Nephron (organoid): Measurements from ENCODE around the gene ANKRD34C.

ENCODE experiments used
- H3K27ac Mint-ChIP-seq, 3 experiments: 2 replicates each; pipeline ENCODE4 v1.8.0; 2020; ENCODE audit warnings: mixed read lengths in 3 of 3, mild to moderate bottlenecking in 2 of 3, moderate library complexity in 1 of 3
- H3K27me3 Mint-ChIP-seq: 2 replicates; pipeline ENCODE4 v1.8.0; 2021; ENCODE audit warnings: low read depth, mild to moderate bottlenecking, moderate library complexity, mixed read lengths
- H3K36me3 Mint-ChIP-seq: 2 replicates; pipeline ENCODE4 v1.8.0; 2020; ENCODE audit warnings: low read depth, mixed read lengths
- H3K4me1 Mint-ChIP-seq: 2 replicates; pipeline ENCODE4 v1.8.0; 2020; ENCODE audit warnings: mixed read lengths
- H3K4me3 Mint-ChIP-seq, 3 experiments: 2 replicates each; pipeline ENCODE4 v1.8.0; 2020; ENCODE audit warnings: mild to moderate bottlenecking in 3 of 3, mixed read lengths in 3 of 3, moderate library complexity in 2 of 3
- H3K9me3 Mint-ChIP-seq: 2 replicates; pipeline ENCODE4 v1.8.0; 2020; ENCODE audit warnings: mixed read lengths
- TF ChIP-seq, protein P1 (sequence below), 3 experiments: fragments of 200-600 bp; sonication (generic); IDR thresholded peaks; one replicate each; pipeline ENCODE4 v1.5.0; 2021; ENCODE audit warnings: antibody characterized with exemption in 3 of 3; ENCODE audit not compliant: unreplicated experiment in 3 of 3

The ANKRD34C gene

DNA sequence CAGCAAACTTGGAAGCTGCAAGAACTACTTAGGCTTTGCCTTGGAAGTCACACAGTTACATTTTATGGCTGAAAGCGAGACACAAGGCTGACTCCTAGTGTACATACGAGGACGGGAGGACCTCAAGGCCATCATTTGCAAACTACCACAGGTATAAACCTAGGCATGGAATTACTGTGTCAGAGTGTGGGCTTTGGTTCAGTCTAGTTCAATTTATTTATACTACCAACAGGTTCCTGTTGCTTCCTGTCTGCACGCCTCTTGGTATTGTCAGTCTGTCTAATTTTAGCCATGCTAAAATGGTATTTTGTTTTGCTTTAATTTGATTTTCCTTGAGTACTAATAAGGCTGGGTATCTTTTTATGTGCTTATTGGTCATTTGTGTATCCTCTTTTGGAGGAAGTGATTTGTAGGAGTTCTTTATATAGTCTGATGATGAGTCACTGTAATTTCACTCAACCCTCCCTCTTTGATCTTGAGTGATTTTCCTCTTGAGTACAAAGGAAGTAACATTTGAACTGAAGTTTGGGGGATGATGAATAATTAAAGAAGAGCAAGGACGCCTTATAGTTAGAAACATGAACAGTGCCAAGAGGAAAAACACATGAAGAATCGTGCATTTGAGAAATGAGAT is 8.2 kb downstream of the ANKRD34C start:
- H3K9me3 Mint-ChIP-seq, result no peaks in the 10 kb centered on the region

DNA sequence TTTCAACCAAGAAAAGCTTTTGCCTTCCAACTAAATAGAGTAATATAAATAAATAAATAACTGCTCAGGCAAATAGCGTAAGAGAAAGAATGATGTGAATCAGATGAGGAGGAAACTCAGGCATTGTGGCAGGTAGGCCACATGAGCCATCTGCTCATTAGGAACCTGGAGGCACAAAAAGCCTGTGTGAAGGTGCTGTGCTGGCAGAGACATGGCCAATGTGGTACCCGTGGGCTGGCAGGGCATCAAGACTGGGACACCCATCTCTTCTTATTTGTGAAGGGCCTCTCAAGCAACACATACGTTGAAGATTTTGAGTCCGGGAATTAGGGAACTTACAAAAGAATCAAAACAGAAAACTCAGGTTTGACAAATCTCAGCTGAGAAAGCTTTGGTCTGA is 9.5 kb downstream of the ANKRD34C start:
- Mint-ChIP-seq H3K4me3 (no peak overlapping the region), H3K27me3 (peaks cover 40% of the 10 kb centered on the region), H3K36me3 (no peaks in the 10 kb centered on the region), H3K4me1 (no peaks in the 10 kb centered on the region), H3K27ac (no peak overlapping the region), H3K9me3 (no peaks in the 10 kb centered on the region)
- TF ChIP-seq, protein P1, sequence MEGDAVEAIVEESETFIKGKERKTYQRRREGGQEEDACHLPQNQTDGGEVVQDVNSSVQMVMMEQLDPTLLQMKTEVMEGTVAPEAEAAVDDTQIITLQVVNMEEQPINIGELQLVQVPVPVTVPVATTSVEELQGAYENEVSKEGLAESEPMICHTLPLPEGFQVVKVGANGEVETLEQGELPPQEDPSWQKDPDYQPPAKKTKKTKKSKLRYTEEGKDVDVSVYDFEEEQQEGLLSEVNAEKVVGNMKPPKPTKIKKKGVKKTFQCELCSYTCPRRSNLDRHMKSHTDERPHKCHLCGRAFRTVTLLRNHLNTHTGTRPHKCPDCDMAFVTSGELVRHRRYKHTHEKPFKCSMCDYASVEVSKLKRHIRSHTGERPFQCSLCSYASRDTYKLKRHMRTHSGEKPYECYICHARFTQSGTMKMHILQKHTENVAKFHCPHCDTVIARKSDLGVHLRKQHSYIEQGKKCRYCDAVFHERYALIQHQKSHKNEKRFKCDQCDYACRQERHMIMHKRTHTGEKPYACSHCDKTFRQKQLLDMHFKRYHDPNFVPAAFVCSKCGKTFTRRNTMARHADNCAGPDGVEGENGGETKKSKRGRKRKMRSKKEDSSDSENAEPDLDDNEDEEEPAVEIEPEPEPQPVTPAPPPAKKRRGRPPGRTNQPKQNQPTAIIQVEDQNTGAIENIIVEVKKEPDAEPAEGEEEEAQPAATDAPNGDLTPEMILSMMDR (IDR thresholded peaks at IDR 0.05; ENCODE audit: unreplicated experiment in 3 of 3), result no peak

More for the DNA sequence above, 8.2 kb downstream of the ANKRD34C start:
- TF ChIP-seq, protein P1 (IDR thresholded peaks at IDR 0.05; ENCODE audit: unreplicated experiment in 3 of 3), result no peak
- Mint-ChIP-seq H3K4me1 (no peaks in the 10 kb centered on the region), H3K27me3 (peaks cover 47% of the 10 kb centered on the region), H3K4me3 (no peak overlapping the region), H3K36me3 (no peaks in the 10 kb centered on the region), H3K27ac (no peak overlapping the region)

DNA sequence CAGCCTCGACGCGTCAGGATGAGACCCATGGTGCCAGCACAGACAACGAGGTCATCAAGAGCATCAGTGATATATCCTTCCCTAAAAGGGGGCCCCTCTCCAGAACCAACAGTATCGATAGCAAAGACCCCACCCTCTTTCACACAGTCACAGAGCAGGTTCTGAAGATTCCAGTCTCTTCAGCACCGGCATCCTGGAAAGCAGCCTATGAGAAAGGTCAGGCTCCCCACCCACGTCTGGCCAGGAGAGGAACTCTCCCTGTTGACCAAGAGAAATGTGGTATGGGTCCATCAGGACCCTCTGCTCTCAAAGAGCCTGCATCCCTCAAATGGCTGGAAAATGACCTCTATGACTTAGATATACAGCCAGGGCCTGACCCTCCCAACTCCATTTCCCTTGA is 11.6 kb downstream of the ANKRD34C start:
- no peak overlapping the region for H3K4me3 Mint-ChIP-seq
- no peaks in the 10 kb centered on the region for H3K4me1 Mint-ChIP-seq
- no peaks in the 10 kb centered on the region for H3K36me3 Mint-ChIP-seq
- no peaks in the 10 kb centered on the region for H3K9me3 Mint-ChIP-seq
- H3K27ac Mint-ChIP-seq, result no peak overlapping the region
- H3K27me3 Mint-ChIP-seq, result peaks cover 35% of the 10 kb centered on the region
- TF ChIP-seq, protein P1 (IDR thresholded peaks at IDR 0.05; ENCODE audit: unreplicated experiment in 3 of 3), result no peak

DNA sequence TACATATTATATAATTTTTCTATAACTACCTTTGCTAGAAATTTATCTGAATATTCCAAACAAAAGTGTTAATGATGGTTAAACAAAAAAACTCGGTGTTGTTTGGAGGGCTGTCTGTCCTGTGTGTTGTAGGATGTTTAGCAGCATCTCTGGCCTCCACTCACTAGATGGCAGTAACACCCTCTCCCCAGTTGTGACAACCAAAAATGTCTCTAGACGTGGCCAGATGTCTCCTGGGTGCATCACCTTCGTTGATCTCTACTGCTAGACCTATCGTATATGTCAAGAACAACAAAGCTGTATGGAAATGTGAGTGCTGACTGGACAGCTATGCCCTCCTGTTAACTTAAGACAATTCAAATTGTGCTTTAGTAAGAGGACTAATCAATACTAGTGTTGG is 14.1 kb downstream of the ANKRD34C start:
- TF ChIP-seq, protein P1 (IDR thresholded peaks at IDR 0.05; ENCODE audit: unreplicated experiment in 3 of 3), result no peak
- Mint-ChIP-seq H3K9me3 (no peaks in the 10 kb centered on the region), H3K27ac (no peak overlapping the region), H3K27me3 (peaks cover 49% of the 10 kb centered on the region), H3K36me3 (no peaks in the 10 kb centered on the region), H3K4me1 (no peaks in the 10 kb centered on the region), H3K4me3 (no peak overlapping the region)

DNA sequence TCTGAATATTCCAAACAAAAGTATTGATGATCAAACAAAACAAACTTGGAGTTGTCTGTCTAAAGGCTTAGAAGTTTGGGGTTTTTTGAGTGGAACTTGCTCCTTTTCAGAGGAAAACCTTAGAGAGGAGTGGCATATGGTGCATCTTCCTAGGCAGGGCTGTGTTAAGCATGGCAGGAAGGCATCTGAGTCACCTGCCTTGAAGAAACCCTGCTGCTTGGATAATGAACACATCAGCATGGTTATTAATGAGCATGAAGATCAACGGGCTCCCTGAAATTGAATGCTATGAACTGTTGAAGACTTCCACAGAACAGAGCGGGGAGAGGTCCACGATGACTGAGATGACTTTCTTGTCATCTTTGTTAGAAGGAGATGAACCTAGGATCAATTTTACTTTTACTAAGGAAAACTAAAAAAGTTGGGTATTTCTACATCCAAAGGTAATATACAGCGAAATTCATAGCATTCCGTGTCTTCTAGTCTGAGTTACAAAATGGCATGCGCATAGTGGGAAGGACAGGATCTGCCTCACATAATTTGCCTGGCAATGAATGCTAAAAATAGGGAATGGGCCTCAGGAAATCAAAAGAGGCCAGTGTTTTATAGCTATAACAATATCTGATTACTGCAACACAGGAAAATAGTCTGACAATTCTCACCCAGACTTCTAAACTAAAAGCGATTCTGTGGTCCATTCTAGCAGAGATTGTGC is 16.8 kb downstream of the ANKRD34C start:
- no peaks in the 10 kb centered on the region for H3K4me1 Mint-ChIP-seq
- TF ChIP-seq, protein P1 (IDR thresholded peaks at IDR 0.05; ENCODE audit: unreplicated experiment in 3 of 3), result no peak
- H3K9me3 Mint-ChIP-seq, result no peaks in the 10 kb centered on the region
- peaks cover 60% of the 10 kb centered on the region for H3K27me3 Mint-ChIP-seq
- no peak overlapping the region for H3K4me3 Mint-ChIP-seq
- H3K36me3 Mint-ChIP-seq, result no peaks in the 10 kb centered on the region
- H3K27ac Mint-ChIP-seq, result no peak overlapping the region

DNA sequence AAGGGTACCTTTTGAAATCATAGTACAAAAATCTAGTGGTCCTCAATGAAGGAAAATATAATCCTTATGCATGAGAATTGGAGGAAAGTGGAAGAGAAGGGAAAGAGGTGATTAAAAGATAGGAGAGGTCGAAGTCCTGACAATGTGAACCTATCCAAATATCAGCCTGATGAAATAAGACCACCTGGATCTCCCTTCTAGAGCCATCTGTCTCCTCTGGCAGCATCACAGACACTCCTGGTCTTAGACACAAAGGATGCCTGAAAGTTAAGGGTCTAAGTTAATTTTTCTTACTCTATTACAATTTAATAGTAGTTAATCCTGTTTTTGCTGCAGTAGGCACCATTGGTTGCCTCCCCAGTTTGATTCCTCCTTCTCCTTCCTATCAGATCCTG is 17.3 kb downstream of the ANKRD34C start:
- Mint-ChIP-seq H3K4me1 (no peaks in the 10 kb centered on the region), H3K27me3 (peaks cover 60% of the 10 kb centered on the region), H3K4me3 (no peak overlapping the region), H3K27ac (no peak overlapping the region), H3K36me3 (no peaks in the 10 kb centered on the region), H3K9me3 (no peaks in the 10 kb centered on the region)
- TF ChIP-seq, protein P1 (IDR thresholded peaks at IDR 0.05; ENCODE audit: unreplicated experiment in 3 of 3), result no peak
